CD4-positive, alpha-beta T cell treated with Interleukin-15 for 4 hours (primary cell): ENCODE results near the gene AP5M1.
"Not testable (repeated sequence)": the region's sequence is repeated elsewhere in the genome, so short reads cannot be mapped to it uniquely, and the experiment has no call there.

ENCODE experiments used
- DNase-seq: peaks from one replicate; pipeline ENCODE4 v3.0.0-alpha.2; 2020; ENCODE audit warnings: low spot score

Gene AP5M1

GRCh38 chr14:57268161-57269069, at the start of gene AP5M1, which contains the start of gene EXOC5:
TSS of gene AP5M1 (plus strand) at chr14:57268971. CDS start at chr14:57269315, 344 bp downstream.
TSS of gene EXOC5 (minus strand) at chr14:57268905. CDS start at chr14:57268648, 257 bp downstream.
- DNase-seq = peak; percentile 95

GRCh38 chr14:57221931-57222330, 46.8 kb upstream of the AP5M1 start:
- DNase-seq = no peak

GRCh38 chr14:57227083-57227482, 41.7 kb upstream of the AP5M1 start:
- DNase-seq = no peak

DNA sequence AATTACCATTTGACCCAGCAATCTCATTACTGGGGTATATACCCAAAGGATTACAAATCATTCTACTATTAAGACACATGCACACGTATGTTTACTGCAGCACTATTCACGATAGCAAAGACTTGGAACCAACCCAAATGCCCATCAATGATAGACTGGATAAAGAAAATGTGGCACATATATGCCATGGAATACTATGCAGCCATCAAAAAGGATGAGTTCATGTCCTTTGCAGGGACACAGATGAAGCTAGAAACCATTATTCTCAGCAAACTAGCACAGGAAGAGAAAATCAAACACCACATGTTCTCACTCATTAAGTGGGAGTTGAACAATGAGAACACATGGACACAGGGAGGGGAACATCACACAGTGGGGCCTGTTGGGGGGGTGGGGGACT, 40.5 kb upstream of the AP5M1 start:
- DNase-seq = not testable (repeated sequence)

DNA sequence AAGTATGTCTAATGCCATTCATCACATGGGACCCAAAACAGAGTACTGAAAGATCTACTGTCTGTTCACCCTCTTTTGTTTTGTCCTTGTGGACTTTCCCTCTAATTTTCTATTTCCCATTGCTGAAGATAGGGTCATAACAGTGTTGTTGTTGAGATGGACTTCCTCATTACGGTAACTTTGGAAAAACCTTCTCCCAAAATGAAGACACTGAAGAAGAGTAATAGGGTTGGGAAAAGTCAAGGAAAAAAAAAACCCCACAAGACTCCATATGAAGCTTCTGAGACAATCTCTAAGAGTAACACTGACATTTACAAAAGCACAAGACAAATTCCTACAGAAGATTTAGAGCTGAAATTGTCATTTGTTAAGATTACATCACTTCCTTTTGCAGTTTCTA, 36.8 kb upstream of the AP5M1 start:
- DNase-seq = no peak

DNA sequence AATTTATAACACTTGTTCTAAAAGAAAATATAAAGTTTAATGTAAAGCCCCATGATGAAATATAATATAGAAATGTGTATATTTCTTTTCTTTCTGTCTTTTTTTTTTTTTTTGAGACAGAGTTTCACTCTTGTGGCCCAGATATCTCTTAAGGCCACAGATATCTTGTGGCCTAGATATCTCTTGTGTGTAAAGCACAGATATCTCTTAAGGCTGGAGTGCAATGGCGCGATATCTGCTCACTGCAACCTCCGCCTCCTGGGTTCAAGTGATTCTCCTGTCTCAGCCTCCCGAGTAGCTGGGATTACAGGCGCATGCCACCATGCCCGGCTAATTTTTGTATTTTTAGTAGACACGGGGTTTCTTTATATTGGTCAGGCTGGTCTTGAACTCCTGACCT, 28.7 kb upstream of the AP5M1 start:
- not testable (repeated sequence) for DNase-seq

- no peak for DNase-seq
Measured at GRCh38 chr14:57243320-57243719, 25.5 kb upstream of the AP5M1 start.

DNA sequence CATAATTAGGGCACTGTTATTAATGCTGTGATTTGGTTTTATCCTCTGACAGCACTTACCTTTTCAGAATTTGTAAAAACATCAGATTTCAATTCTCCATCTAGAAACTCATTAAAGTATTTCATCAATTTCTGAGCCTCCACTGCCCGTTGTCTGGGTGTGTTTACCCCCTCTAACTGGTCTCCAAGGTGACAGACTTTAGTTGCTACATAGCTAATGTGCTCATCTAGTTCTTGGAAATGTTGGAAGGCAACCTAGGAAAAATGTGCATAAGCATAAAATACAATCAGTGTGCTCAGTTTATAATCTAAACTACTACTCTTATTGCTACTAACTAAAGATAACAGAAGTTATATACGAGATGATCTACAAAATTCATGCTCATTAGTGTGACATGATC, 24.7 kb upstream of the AP5M1 start:
- no peak for DNase-seq

- DNase-seq = no peak
Measured at GRCh38 chr14:57245941-57246340, 22.8 kb upstream of the AP5M1 start.

- no peak for DNase-seq
Measured at GRCh38 chr14:57246933-57247657, 21.7 kb upstream of the AP5M1 start.

DNA sequence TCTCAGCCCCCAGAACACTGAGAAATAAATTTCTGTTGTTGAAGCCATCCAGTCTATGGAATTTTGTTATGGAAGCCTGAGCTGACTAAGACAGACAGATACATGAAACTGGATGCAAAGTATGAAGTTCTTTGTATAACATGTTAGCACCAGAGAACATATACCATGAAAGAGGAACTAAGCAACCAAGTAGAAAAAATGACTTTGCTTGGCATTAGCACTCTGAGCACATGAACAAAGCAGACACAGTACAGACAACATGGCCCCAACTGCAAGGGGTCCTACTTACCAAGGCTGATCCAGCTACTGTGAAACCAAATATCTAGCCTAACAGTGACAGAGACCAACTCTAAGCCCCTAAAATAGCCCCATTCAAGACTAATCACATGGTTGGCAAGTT, 13.9 kb upstream of the AP5M1 start:
- DNase-seq = no peak

- DNase-seq = not testable (repeated sequence)
Measured at GRCh38 chr14:57258221-57258620, 10.6 kb upstream of the AP5M1 start.

GRCh38 chr14:57259672-57260071, 9.1 kb upstream of the AP5M1 start:
- DNase-seq = no peak

GRCh38 chr14:57261604-57262003, 7.2 kb upstream of the AP5M1 start:
- DNase-seq = no peak

- no peak for DNase-seq
Measured at GRCh38 chr14:57262117-57262516, 6.7 kb upstream of the AP5M1 start.

DNA sequence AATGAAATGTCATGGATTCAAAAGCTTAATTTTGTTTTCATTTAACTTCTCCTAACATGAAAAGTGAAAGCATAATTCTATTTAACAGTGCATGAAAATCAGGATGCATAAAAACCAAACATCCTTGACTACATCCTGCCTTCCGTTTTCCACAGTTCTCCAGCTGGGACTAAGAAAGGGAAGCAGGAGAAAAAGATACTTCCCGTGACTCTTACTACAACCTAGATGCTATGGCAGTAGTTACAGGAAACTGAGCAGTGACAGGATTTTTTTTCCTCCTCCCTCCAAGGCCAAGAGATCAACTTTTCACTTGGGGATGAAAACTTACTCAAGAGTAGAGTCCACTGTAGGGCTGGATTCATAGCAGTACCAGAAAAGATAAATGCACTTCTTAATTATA, 2.7 kb upstream of the AP5M1 start:
- no peak for DNase-seq

- no peak for DNase-seq
Measured at GRCh38 chr14:57273236-57273635, 4.5 kb downstream of the AP5M1 start.

- no peak for DNase-seq
Measured at GRCh38 chr14:57274551-57274950, 5.8 kb downstream of the AP5M1 start.

DNA sequence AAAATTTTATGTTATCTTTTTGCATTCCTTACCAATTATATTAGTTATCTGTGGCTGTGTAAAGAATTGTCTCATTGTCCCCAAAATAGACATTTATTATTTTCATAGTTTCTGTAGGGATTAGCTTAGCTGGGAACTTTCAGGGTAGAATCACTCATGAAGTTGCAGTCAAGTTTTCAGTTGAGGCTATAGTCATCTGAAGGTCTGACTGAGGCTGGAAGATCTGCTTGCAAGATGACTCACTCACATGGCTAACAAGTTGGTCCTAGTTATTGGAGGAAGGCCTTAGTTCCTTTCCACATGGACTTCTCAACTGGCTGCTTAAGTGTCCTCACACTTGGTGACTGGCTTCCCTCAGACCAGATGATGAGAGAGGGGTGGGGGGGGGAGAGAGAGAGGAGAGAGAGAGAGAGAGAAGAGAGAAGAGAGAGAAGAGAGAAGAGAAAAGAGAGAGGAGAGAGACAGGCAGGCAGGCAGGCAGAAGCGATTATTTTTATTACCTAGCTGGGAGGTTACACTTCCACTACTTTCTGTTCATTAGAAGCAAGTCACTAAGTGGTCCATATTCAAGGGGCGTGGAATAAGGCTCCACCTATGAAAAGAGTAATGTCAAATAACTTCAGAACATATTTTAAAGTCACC, 6.4 kb downstream of the AP5M1 start:
- no peak for DNase-seq

GRCh38 chr14:57277062-57277461, 8.3 kb downstream of the AP5M1 start:
- no peak for DNase-seq

- DNase-seq = no peak
Measured at GRCh38 chr14:57287745-57288144, 19.0 kb downstream of the AP5M1 start.

- DNase-seq = no peak
Measured at GRCh38 chr14:57290751-57291150, 22.0 kb downstream of the AP5M1 start.
